ENCODE data around the gene AUTS2.

Gene AUTS2

GRCh38 chr7:70599446-70600190 is 1001.3 kb downstream of the AUTS2 start:
- no peak for DNase-seq

- no peak for DNase-seq
Observed at GRCh38 chr7:70600993-70601392, 1002.7 kb downstream of the AUTS2 start.

GRCh38 chr7:70602117-70602516 is 1003.8 kb downstream of the AUTS2 start:
- DNase-seq, result no peak

- DNase-seq, result no peak
Observed at GRCh38 chr7:70607281-70607680, 1009.0 kb downstream of the AUTS2 start.

GRCh38 chr7:70607759-70608158 is 1009.5 kb downstream of the AUTS2 start:
- DNase-seq, result no peak

GRCh38 chr7:70608229-70608628 is 1010.0 kb downstream of the AUTS2 start:
- DNase-seq, result no peak

GRCh38 chr7:70612811-70613210 is 1014.5 kb downstream of the AUTS2 start:
- no peak for DNase-seq

GRCh38 chr7:70614237-70615045 is 1016.2 kb downstream of the AUTS2 start:
- DNase-seq, result peak; percentile 70

- DNase-seq, result no peak
Observed at GRCh38 chr7:70615066-70615606, 1016.9 kb downstream of the AUTS2 start.

GRCh38 chr7:70616211-70616610 is 1017.9 kb downstream of the AUTS2 start:
- DNase-seq, result no peak

GRCh38 chr7:70616821-70617220 is 1018.5 kb downstream of the AUTS2 start:
- DNase-seq, result no peak

- no peak for DNase-seq
Observed at GRCh38 chr7:70618020-70618551, 1019.8 kb downstream of the AUTS2 start.

- DNase-seq, result no peak
Observed at GRCh38 chr7:70619130-70619529, 1020.9 kb downstream of the AUTS2 start.

GRCh38 chr7:70619659-70620058 is 1021.4 kb downstream of the AUTS2 start:
- DNase-seq, result no peak

- no peak for DNase-seq
Observed at GRCh38 chr7:70620333-70621055, 1022.2 kb downstream of the AUTS2 start.

- no peak for DNase-seq
Observed at GRCh38 chr7:70621954-70622600, 1023.8 kb downstream of the AUTS2 start.

- no peak for DNase-seq
Observed at GRCh38 chr7:70622936-70623335, 1024.7 kb downstream of the AUTS2 start.

GRCh38 chr7:70624500-70625103 is 1026.3 kb downstream of the AUTS2 start:
- no peak for DNase-seq

GRCh38 chr7:70627461-70627860 is 1029.2 kb downstream of the AUTS2 start:
- no peak for DNase-seq

- no peak for DNase-seq
Observed at GRCh38 chr7:70630440-70630817, 1032.2 kb downstream of the AUTS2 start.

- no peak for DNase-seq
Observed at GRCh38 chr7:70630818-70631457, 1032.7 kb downstream of the AUTS2 start.

GRCh38 chr7:70631718-70632117 is 1033.4 kb downstream of the AUTS2 start:
- DNase-seq, result no peak
